Natural killer cell treated with Interleukin-12 subunit alpha and Interleukin-12 subunit beta and Interleukin-15 and Interleukin-18, amount 100 ng/mL, for 72 hours (primary cell): ENCODE measurements around the gene C1QB. TPM values are rescaled to one million over a fixed set of nuclear protein-coding genes. Genes with fewer than 3 reads are reported as not detected.
A peak's percentile ranks its signal among the peaks of the same experiment; 100 is the strongest.

Experiments used
- ATAC-seq, 2 donors: fragments of 150-1000 bp; cut with Tn5 transposase in 1 of 2; sonication (Bioruptor Pico), chemical (Tn5 transposase) in 1 of 2; 2 replicates each; pipeline ENCODE4 v1.10.0; 2021
- DNase-seq: peaks from one replicate; pipeline ENCODE4 v3.0.0; 2022; ENCODE audit warnings: low spot score
- H3K27ac Mint-ChIP-seq, 2 donors: 1 replicate in 1 of 2; 2 replicates in 1 of 2; pipeline ENCODE4 v1.8.0; 2022; ENCODE audit warnings: mixed read lengths in 2 of 2, mild to moderate bottlenecking in 1 of 2, moderate library complexity in 1 of 2
- H3K27me3 Mint-ChIP-seq, 2 donors: 1 replicate in 1 of 2; 2 replicates in 1 of 2; pipeline ENCODE4 v1.8.0; 2022; ENCODE audit warnings: mixed read lengths in 2 of 2
- H3K36me3 Mint-ChIP-seq: one replicate; pipeline ENCODE4 v1.8.0; 2022; ENCODE audit warnings: mixed read lengths
- H3K4me1 Mint-ChIP-seq, 2 donors: 1 replicate in 1 of 2; 2 replicates in 1 of 2; pipeline ENCODE4 v1.8.0; 2022; ENCODE audit warnings: low read depth in 2 of 2, mixed read lengths in 2 of 2, mild to moderate bottlenecking in 1 of 2
- H3K4me3 Mint-ChIP-seq: one replicate; pipeline ENCODE4 v1.8.0; 2022; ENCODE audit warnings: mixed read lengths
- H3K9me3 Mint-ChIP-seq: 2 replicates; pipeline ENCODE4 v1.8.0; 2022; ENCODE audit warnings: mixed read lengths
- total RNA-seq, 2 donors: library from RNA; stranded (reverse); gene quantifications; one replicate each; pipeline ENCODE4 v1.2.3, GENCODE V29; 2022

The C1QB gene
- total RNA-seq, 2 donors from 2014 or later = not detected

- Mint-ChIP-seq H3K4me1 (no peaks in the 10 kb centered on the region), H3K36me3 (no peaks in the 10 kb centered on the region), H3K9me3 (no peaks in the 10 kb centered on the region), H3K27ac (no peak overlapping the region), H3K4me3 (no peak overlapping the region), H3K27me3 (peaks cover 7% of the 10 kb centered on the region in 2 donors)
- ATAC-seq (no peak), DNase-seq (no peak)
Observed at GRCh38 chr1:22639286-22639685, 13.8 kb upstream of the C1QB start.

GRCh38 chr1:22641247-22641646 lies 11.8 kb upstream of the C1QB start:
- Mint-ChIP-seq H3K4me3 (no peak overlapping the region), H3K4me1 (no peaks in the 10 kb centered on the region), H3K9me3 (no peaks in the 10 kb centered on the region), H3K27ac (no peak overlapping the region), H3K36me3 (no peaks in the 10 kb centered on the region), H3K27me3 (peaks cover 8 to 14% of the 10 kb centered on the region in 2 donors)
- ATAC-seq = no peak
- no peak for DNase-seq

- peaks cover 5 to 11% of the 10 kb centered on the region in 2 donors for H3K27me3 Mint-ChIP-seq
- peak; percentile 68 for DNase-seq
- H3K9me3 Mint-ChIP-seq = no peaks in the 10 kb centered on the region
- H3K36me3 Mint-ChIP-seq = no peaks in the 10 kb centered on the region
- H3K4me1 Mint-ChIP-seq = no peaks in the 10 kb centered on the region
- ATAC-seq = peak; percentile 59 to 74
- H3K4me3 Mint-ChIP-seq = no peak overlapping the region
- no peak overlapping the region for H3K27ac Mint-ChIP-seq
Observed at GRCh38 chr1:22641906-22642636, 11.0 kb upstream of the C1QB start.

- H3K9me3 Mint-ChIP-seq = no peaks in the 10 kb centered on the region
- H3K27me3 Mint-ChIP-seq = peaks cover 8 to 9% of the 10 kb centered on the region in 2 donors
- no peak within 1 kb of the TSS for H3K4me3 Mint-ChIP-seq
- ATAC-seq (no peak), DNase-seq (no peak)
- no peaks in the 10 kb centered on the region for H3K36me3 Mint-ChIP-seq
- no peaks in the 10 kb centered on the region for H3K4me1 Mint-ChIP-seq
- no peak within 1 kb of the TSS for H3K27ac Mint-ChIP-seq
Observed at GRCh38 chr1:22643381-22643780, 9.7 kb upstream of the C1QB start, which contains the start of gene C1QC. C1QC (plus strand) TSS chr1:22643633; CDS start chr1:22644024, 391 bp downstream.

- no peak overlapping the region for H3K27ac Mint-ChIP-seq
- no peaks in the 10 kb centered on the region for H3K36me3 Mint-ChIP-seq
- H3K27me3 Mint-ChIP-seq = peaks cover 8 to 9% of the 10 kb centered on the region in 2 donors
- no peak overlapping the region for H3K4me3 Mint-ChIP-seq
- DNase-seq (no peak), ATAC-seq (peak in 1 of 2 donors; percentile 2)
- H3K9me3 Mint-ChIP-seq = no peaks in the 10 kb centered on the region
- no peaks in the 10 kb centered on the region for H3K4me1 Mint-ChIP-seq
Observed at GRCh38 chr1:22643928-22644327, 9.1 kb upstream of the C1QB start.

- DNase-seq = no peak
- Mint-ChIP-seq H3K4me1 (peaks cover 0 to 2% of the 10 kb centered on the region in 2 donors), H3K27ac (no peak overlapping the region)
Observed at GRCh38 chr1:22645931-22646330, 7.1 kb upstream of the C1QB start.

GRCh38 chr1:22646384-22646783 lies 6.7 kb upstream of the C1QB start:
- Mint-ChIP-seq H3K36me3 (no peaks in the 10 kb centered on the region), H3K9me3 (no peaks in the 10 kb centered on the region), H3K4me3 (no peak overlapping the region), H3K4me1 (peaks cover 0 to 2% of the 10 kb centered on the region in 2 donors), H3K27me3 (peaks cover 8 to 13% of the 10 kb centered on the region in 2 donors), H3K27ac (no peak overlapping the region)
- no peak for ATAC-seq
- no peak for DNase-seq

More at GRCh38 chr1:22645931-22646330, 7.1 kb upstream of the C1QB start:
- no peaks in the 10 kb centered on the region for H3K9me3 Mint-ChIP-seq
- no peaks in the 10 kb centered on the region for H3K36me3 Mint-ChIP-seq
- no peak for ATAC-seq
- no peak overlapping the region for H3K4me3 Mint-ChIP-seq
- H3K27me3 Mint-ChIP-seq = peaks cover 8 to 13% of the 10 kb centered on the region in 2 donors

- Mint-ChIP-seq H3K27me3 (peaks cover 13% of the 10 kb centered on the region in 2 donors), H3K4me3 (no peak overlapping the region), H3K4me1 (peaks cover 0 to 2% of the 10 kb centered on the region in 2 donors), H3K36me3 (no peaks in the 10 kb centered on the region), H3K27ac (no peak overlapping the region), H3K9me3 (no peaks in the 10 kb centered on the region)
- DNase-seq (no peak), ATAC-seq (no peak)
Observed at GRCh38 chr1:22650089-22650693, 2.8 kb upstream of the C1QB start.

- H3K4me3 Mint-ChIP-seq = no peak overlapping the region
- H3K4me1 Mint-ChIP-seq = peaks cover 0 to 2% of the 10 kb centered on the region in 2 donors
- DNase-seq (no peak), ATAC-seq (no peak)
- no peak overlapping the region for H3K27ac Mint-ChIP-seq
- H3K27me3 Mint-ChIP-seq = peaks cover 14 to 16% of the 10 kb centered on the region in 2 donors
- H3K9me3 Mint-ChIP-seq = no peaks in the 10 kb centered on the region
- H3K36me3 Mint-ChIP-seq = no peaks in the 10 kb centered on the region
Observed at GRCh38 chr1:22651941-22652856, 837 bp upstream of the C1QB start.

GRCh38 chr1:22654692-22655091 lies 1.7 kb downstream of the C1QB start:
- ATAC-seq = no peak
- Mint-ChIP-seq H3K9me3 (no peaks in the 10 kb centered on the region), H3K27me3 (peaks cover 13 to 28% of the 10 kb centered on the region in 2 donors), H3K4me1 (no peaks in the 10 kb centered on the region), H3K27ac (no peak overlapping the region), H3K36me3 (no peaks in the 10 kb centered on the region), H3K4me3 (no peak overlapping the region)
- DNase-seq = no peak

- ATAC-seq (no peak), DNase-seq (no peak)
- Mint-ChIP-seq H3K36me3 (no peaks in the 10 kb centered on the region), H3K27ac (no peak overlapping the region), H3K9me3 (no peaks in the 10 kb centered on the region), H3K4me3 (no peak overlapping the region), H3K4me1 (no peaks in the 10 kb centered on the region), H3K27me3 (peaks cover 15 to 29% of the 10 kb centered on the region in 2 donors)
Observed at GRCh38 chr1:22658385-22659163, 5.5 kb downstream of the C1QB start.

- ATAC-seq (no peak), DNase-seq (no peak)
- H3K36me3 Mint-ChIP-seq = no peaks in the 10 kb centered on the region
- no peak overlapping the region for H3K4me3 Mint-ChIP-seq
- no peak overlapping the region for H3K27ac Mint-ChIP-seq
- H3K27me3 Mint-ChIP-seq = peaks cover 17 to 40% of the 10 kb centered on the region in 2 donors
- no peaks in the 10 kb centered on the region for H3K9me3 Mint-ChIP-seq
- no peaks in the 10 kb centered on the region for H3K4me1 Mint-ChIP-seq
Observed at GRCh38 chr1:22660716-22661241, 7.7 kb downstream of the C1QB start.

- H3K27ac Mint-ChIP-seq = no peak overlapping the region
- H3K36me3 Mint-ChIP-seq = no peaks in the 10 kb centered on the region
Observed at GRCh38 chr1:22661880-22662279, 8.8 kb downstream of the C1QB start.

More at GRCh38 chr1:22661880-22662279, 8.8 kb downstream of the C1QB start:
- DNase-seq (no peak), ATAC-seq (no peak)
- Mint-ChIP-seq H3K4me1 (no peaks in the 10 kb centered on the region), H3K27me3 (peaks cover 12 to 32% of the 10 kb centered on the region in 2 donors), H3K9me3 (no peaks in the 10 kb centered on the region), H3K4me3 (no peak overlapping the region)
